GM18505 (cell line): ENCODE results near the gene MRAP.

ENCODE experiments used
- ATAC-seq: cut with Tn5 transposase; IDR thresholded peaks from one replicate; pipeline ENCODE4 v1.9.1; 2021; ENCODE audit not compliant: unreplicated experiment
- POLR2A ChIP-seq: IDR thresholded peaks from 4 replicates; pipeline ENCODE4 v1.6.1; 2011; ENCODE audit warnings: borderline replicate concordance; ENCODE audit not compliant: insufficient read depth, insufficient read length; ENCODE audit errors: extremely low read depth

Gene MRAP

GRCh38 chr21:32322676-32323075, 24.0 kb downstream of the MRAP start:
- no peak for ATAC-seq
- TF ChIP-seq POLR2A = no peak

GRCh38 chr21:32325706-32326105, 27.1 kb downstream of the MRAP start:
- no peak for TF ChIP-seq POLR2A
- no peak for ATAC-seq

- ATAC-seq = no peak
- TF ChIP-seq POLR2A = no peak
Measured at GRCh38 chr21:32328595-32328994, 29.9 kb downstream of the MRAP start.

- ATAC-seq = no peak
- no peak for TF ChIP-seq POLR2A
Measured at GRCh38 chr21:32329331-32329730, 30.7 kb downstream of the MRAP start.

DNA sequence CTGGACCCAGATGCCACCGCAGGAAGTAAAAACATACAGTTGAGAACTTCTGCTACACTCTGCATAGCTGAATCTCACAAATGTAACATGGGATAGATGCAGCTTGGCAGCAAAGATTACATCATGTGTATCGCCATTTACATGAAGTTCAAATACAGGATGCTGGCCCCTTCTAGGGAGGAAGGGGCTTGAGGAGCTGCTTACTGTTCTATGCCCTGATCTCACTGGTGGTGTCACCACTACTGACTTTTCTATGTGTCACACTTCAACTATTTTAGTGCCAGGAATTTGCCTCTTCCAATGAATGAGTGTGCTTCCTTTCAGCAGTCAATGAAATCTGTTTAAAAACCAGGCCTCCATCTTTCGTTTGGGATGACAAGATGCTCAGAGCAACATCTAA, 31.1 kb downstream of the MRAP start:
- ATAC-seq = no peak
- TF ChIP-seq POLR2A = no peak

- ATAC-seq = no peak
- no peak for TF ChIP-seq POLR2A
Measured at GRCh38 chr21:32330784-32331311, 32.2 kb downstream of the MRAP start.

GRCh38 chr21:32331444-32332305, 33.0 kb downstream of the MRAP start:
- ATAC-seq = no peak

GRCh38 chr21:32332463-32332951, 33.9 kb downstream of the MRAP start:
- TF ChIP-seq POLR2A = no peak

More at GRCh38 chr21:32331444-32332305, 33.0 kb downstream of the MRAP start:
- TF ChIP-seq POLR2A = no peak

GRCh38 chr21:32333953-32334673, 35.5 kb downstream of the MRAP start:
- TF ChIP-seq POLR2A = no peak
- no peak for ATAC-seq

More at GRCh38 chr21:32332463-32332951, 33.9 kb downstream of the MRAP start:
- no peak for ATAC-seq

DNA sequence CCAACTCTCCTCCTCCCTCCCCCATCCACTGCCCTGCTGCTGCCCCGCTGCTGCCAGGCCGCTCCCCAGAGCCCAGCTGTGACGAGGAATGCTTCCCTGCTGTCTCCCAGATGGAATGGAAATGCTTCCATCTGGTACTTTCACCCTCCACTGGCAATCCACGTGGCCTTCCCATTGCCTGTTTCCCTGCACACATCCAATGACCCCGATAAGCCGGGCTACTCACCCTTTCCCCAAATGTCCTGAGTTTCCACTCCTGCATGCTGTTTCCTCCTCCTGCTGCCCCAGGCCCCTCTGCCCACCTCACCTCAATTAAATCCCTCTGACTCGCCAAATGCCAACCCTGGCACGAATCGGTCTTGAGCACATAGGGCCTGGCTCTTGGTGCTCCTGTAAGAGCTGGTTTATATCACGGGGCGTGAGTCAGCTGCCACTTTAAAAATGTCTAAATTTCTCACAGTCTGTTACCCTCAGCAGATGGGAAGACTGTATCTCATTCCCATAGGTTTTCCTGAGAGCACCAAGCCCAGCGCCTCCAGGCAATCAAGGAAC, 36.4 kb downstream of the MRAP start:
- TF ChIP-seq POLR2A = no peak
- no peak for ATAC-seq

DNA sequence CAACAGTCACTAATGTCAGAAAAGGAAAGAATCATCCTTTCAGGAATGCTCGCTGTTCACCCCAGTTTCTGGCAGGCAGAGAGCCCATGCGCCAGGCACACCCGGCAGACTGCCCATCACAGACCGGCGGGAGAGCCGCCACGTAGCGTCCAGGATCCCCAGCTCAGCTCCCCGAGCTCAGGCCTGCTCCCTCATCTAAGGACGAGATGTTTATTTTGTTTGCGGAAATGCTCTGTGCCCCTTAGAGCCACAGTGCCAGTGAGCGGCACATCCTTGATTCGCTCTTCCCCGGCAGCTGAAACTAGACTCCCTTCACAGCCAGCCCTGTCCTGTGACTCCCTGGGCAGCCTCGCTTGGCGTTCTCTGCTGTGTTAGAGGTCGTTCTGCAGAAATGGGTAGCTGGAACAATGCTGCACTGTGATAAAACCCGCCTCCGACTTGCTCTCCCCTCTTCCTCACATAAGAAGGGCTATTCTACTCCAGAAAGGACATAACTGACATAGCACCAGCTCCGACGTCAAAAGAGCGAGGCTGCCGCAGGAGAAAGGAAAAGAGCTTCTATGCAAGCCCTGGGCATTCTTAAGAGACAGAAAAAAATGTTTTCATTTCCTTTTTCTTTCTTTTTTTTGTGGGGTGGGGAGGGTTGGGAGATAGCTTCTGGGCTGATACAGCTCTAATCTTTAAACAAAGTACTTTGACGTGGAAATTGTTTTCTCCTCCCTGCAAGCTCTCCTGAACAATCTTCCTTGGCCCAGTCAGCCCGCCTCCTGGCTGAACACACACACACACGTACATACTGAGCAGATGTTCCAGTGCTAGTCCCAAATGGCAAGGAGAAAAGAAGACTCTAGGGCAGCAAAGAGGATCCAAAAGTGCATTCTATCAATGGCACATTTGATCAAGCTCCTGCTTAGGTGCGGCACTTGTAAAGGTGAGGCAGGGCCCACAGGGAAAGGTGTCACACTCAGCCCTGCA, 37.2 kb downstream of the MRAP start:
- TF ChIP-seq POLR2A = no peak
- ATAC-seq = no peak

GRCh38 chr21:32336711-32337110, 38.1 kb downstream of the MRAP start:
- ATAC-seq = no peak
- TF ChIP-seq POLR2A = no peak
